Astrocyte (in vitro differentiated cells and primary cell): ENCODE measurements around the gene FAM83C. TPM values are rescaled to one million over a fixed set of nuclear protein-coding genes. Genes with fewer than 3 reads are reported as not detected.

Experiments
- DNase-seq: peaks from one replicate; pipeline ENCODE4 v3.0.0-alpha.2; 2010; ENCODE audit warnings: low read depth
- FAIRE-seq: peaks from 2 replicates; lab custom pipeline; 2011; peaks lifted over from hg19 to GRCh38; lab: Jason Lieb, UNC
- H2AFZ ChIP-seq: 2 replicates; pipeline ENCODE4 v1.6.0; 2012; ENCODE audit warnings: low read depth, low read length, inconsistent platforms
- H3K27ac ChIP-seq: 2 replicates; pipeline ENCODE4 v1.5.1; 2011; ENCODE audit warnings: low read depth, low read length, inconsistent platforms
- H3K27me3 ChIP-seq: 2 replicates; pipeline ENCODE4 v1.6.0; 2011; ENCODE audit warnings: low read length, inconsistent platforms; ENCODE audit not compliant: insufficient read depth
- H3K36me3 ChIP-seq: 2 replicates; pipeline ENCODE4 v1.5.1; 2011; ENCODE audit warnings: low read length, inconsistent platforms; ENCODE audit not compliant: insufficient read depth
- H3K4me1 ChIP-seq: 2 replicates; pipeline ENCODE4 v1.5.1; 2011; ENCODE audit warnings: low read length, inconsistent platforms; ENCODE audit not compliant: insufficient read depth
- H3K4me2 ChIP-seq: 2 replicates; pipeline ENCODE4 v1.6.0; 2012; ENCODE audit warnings: low read length, inconsistent platforms
- H3K4me3 ChIP-seq: 2 replicates; pipeline ENCODE4 v1.5.1; 2011; ENCODE audit warnings: low read depth, mild to moderate bottlenecking, low read length, inconsistent platforms; ENCODE audit not compliant: insufficient read depth
- H3K79me2 ChIP-seq: 2 replicates; pipeline ENCODE4 v1.6.0; 2012; ENCODE audit warnings: mild to moderate bottlenecking, low read length, inconsistent platforms; ENCODE audit not compliant: insufficient read depth
- H3K9ac ChIP-seq: 2 replicates; pipeline ENCODE4 v1.6.0; 2012; ENCODE audit warnings: mild to moderate bottlenecking, low read length, inconsistent platforms
- H3K9me3 ChIP-seq: 2 replicates; pipeline ENCODE4 v1.5.1; 2012; ENCODE audit warnings: low read depth, mild to moderate bottlenecking, low read length, inconsistent platforms; ENCODE audit not compliant: insufficient read depth
- H4K20me1 ChIP-seq: 2 replicates; pipeline ENCODE4 v1.6.0; 2012; ENCODE audit warnings: low read length, inconsistent platforms; ENCODE audit not compliant: insufficient read depth
- H3K27ac Mint-ChIP-seq: one replicate; pipeline ENCODE4 v1.8.0; 2021; ENCODE audit warnings: mild to moderate bottlenecking, mixed read lengths; ENCODE audit not compliant: unreplicated experiment
- H3K27me3 Mint-ChIP-seq: one replicate; pipeline ENCODE4 v1.8.0; 2021; ENCODE audit warnings: low read depth, mixed read lengths; ENCODE audit not compliant: unreplicated experiment
- H3K36me3 Mint-ChIP-seq: one replicate; pipeline ENCODE4 v1.8.0; 2021; ENCODE audit warnings: low read depth, mixed read lengths; ENCODE audit not compliant: unreplicated experiment
- H3K4me1 Mint-ChIP-seq: one replicate; pipeline ENCODE4 v1.8.0; 2021; ENCODE audit warnings: low read depth, mixed read lengths; ENCODE audit not compliant: unreplicated experiment
- H3K4me3 Mint-ChIP-seq: one replicate; pipeline ENCODE4 v1.8.0; 2021; ENCODE audit warnings: mild to moderate bottlenecking, moderate library complexity, mixed read lengths; ENCODE audit not compliant: unreplicated experiment
- H3K9me3 Mint-ChIP-seq: one replicate; pipeline ENCODE4 v1.8.0; 2021; ENCODE audit warnings: mild to moderate bottlenecking, mixed read lengths; ENCODE audit not compliant: unreplicated experiment
- CTCF ChIP-seq: IDR thresholded peaks from 2 replicates; pipeline ENCODE4 v1.5.1; 2011; ENCODE audit warnings: low read depth, mild to moderate bottlenecking, inconsistent platforms, low read length, moderate library complexity; ENCODE audit not compliant: insufficient read depth
- EZH2 ChIP-seq: IDR thresholded peaks from 2 replicates; pipeline ENCODE4 v1.6.1; 2012; ENCODE audit warnings: mild to moderate bottlenecking, low read length, inconsistent platforms; ENCODE audit not compliant: insufficient read depth
- total RNA-seq: library from RNA; stranded (reverse); gene quantifications from 2 replicates; pipeline ENCODE4 v1.2.1, GENCODE V29; 2021

FAM83C gene
- total RNA-seq, 1 donor from 2014 or later: not detected

GRCh38 chr20:35284992-35285805 is 7.0 kb downstream of the FAM83C start:
- H3K27ac Mint-ChIP-seq: peak overlapping the region; percentile 96
- peak overlapping the region; percentile 93 for H3K9ac ChIP-seq
- peaks cover 43% of the 10 kb centered on the region for H3K79me2 ChIP-seq
- TF ChIP-seq CTCF (no peak), EZH2 (no peak)
- H3K4me2 ChIP-seq: peak overlapping the region; percentile 89
- H3K27ac ChIP-seq: peak overlapping the region; percentile 81
- peaks cover 20% of the 10 kb centered on the region for H4K20me1 ChIP-seq
- peaks cover 1% of the 10 kb centered on the region for H3K36me3 ChIP-seq
- no peaks in the 10 kb centered on the region for H3K9me3 Mint-ChIP-seq
- peaks cover 9% of the 10 kb centered on the region for H3K4me1 Mint-ChIP-seq
- FAIRE-seq: no peak
- peaks cover 18% of the 10 kb centered on the region for H3K4me1 ChIP-seq
- peak overlapping the region; percentile 95 for H3K4me3 Mint-ChIP-seq
- no peaks in the 10 kb centered on the region for H3K27me3 ChIP-seq
- H3K27me3 Mint-ChIP-seq: peaks cover under 1% of the 10 kb centered on the region
- no peaks in the 10 kb centered on the region for H3K9me3 ChIP-seq
- no peak for DNase-seq
- peak overlapping the region; percentile 73 for H2AFZ ChIP-seq
- H3K36me3 Mint-ChIP-seq: peaks cover 7% of the 10 kb centered on the region
- H3K4me3 ChIP-seq: peak overlapping the region; percentile 80

GRCh38 chr20:35284267-35284991 is 7.8 kb downstream of the FAM83C start, which contains the start of gene EIF6:
Gene EIF6 (minus strand): TSS chr20:35284772. CDS start chr20:35284487, 285 bp downstream.
- DNase-seq: peak; percentile 85
- no peaks in the 10 kb centered on the region for H3K27me3 ChIP-seq
- no peak for TF ChIP-seq CTCF
- no peaks in the 10 kb centered on the region for H3K27me3 Mint-ChIP-seq
- H3K27ac ChIP-seq: peak within 1 kb of the TSS; percentile 81
- peak within 1 kb of the TSS; percentile 93 for H3K9ac ChIP-seq
- H3K36me3 Mint-ChIP-seq: peaks cover 14% of the 10 kb centered on the region
- peaks cover 28% of the 10 kb centered on the region for H4K20me1 ChIP-seq
- FAIRE-seq: no peak
- H3K4me1 Mint-ChIP-seq: peaks cover 12% of the 10 kb centered on the region
- H3K4me3 Mint-ChIP-seq: peak within 1 kb of the TSS; percentile 95
- H3K27ac Mint-ChIP-seq: peak within 1 kb of the TSS; percentile 96
- peaks cover 18% of the 10 kb centered on the region for H3K4me1 ChIP-seq
- H3K9me3 Mint-ChIP-seq: no peaks in the 10 kb centered on the region
- H3K4me3 ChIP-seq: peak within 1 kb of the TSS; percentile 80
- peak within 1 kb of the TSS; percentile 89 for H3K4me2 ChIP-seq
- H2AFZ ChIP-seq: peak within 1 kb of the TSS; percentile 73
- H3K79me2 ChIP-seq: peaks cover 50% of the 10 kb centered on the region
- H3K36me3 ChIP-seq: peaks cover 8% of the 10 kb centered on the region
- H3K9me3 ChIP-seq: no peaks in the 10 kb centered on the region
